Endothelial cell of umbilical vein (primary cell): Measurements from ENCODE around the gene CIITA. TPM values are rescaled to one million over a fixed set of nuclear protein-coding genes. Genes with fewer than 3 reads are reported as not detected.

Experiments used
- BruUV-seq: library from RNA; stranded (reverse); fragments of 400-500 nt; replicated peaks from 2 replicates; lab custom pipeline; 2021; lab: Mats Ljungman, UMichigan
- CTCF ChIA-PET: fragments of 300-600, 350-600 bp; sonication (Branson Sonifier 250); formaldehyde crosslinking; loops from one replicate; lab custom pipeline; 2021; ENCODE audit warnings: antibody characterized with exemption, inconsistent platforms; lab: Charles Lee
- POLR2A ChIA-PET: fragments of 300-600, 350-600 bp; sonication (Branson Sonifier 250); formaldehyde crosslinking; loops from one replicate; lab custom pipeline; 2021; ENCODE audit warnings: antibody characterized with exemption, inconsistent platforms; lab: Charles Lee
- DNase-seq: peaks from one replicate; pipeline ENCODE4 v3.0.0-alpha.2; 2011; ENCODE audit warnings: low read depth, low spot score
- FAIRE-seq: peaks from 2 replicates; lab custom pipeline; 2011; peaks lifted over from hg19 to GRCh38; lab: Jason Lieb, UNC
- H2AFZ ChIP-seq: 2 replicates; pipeline ENCODE4 v1.6.0; 2012; ENCODE audit warnings: low read depth, low read length, control low read depth, inconsistent platforms
- H3K27ac ChIP-seq: 2 replicates; pipeline ENCODE4 v1.5.1; 2011; ENCODE audit warnings: low read depth, mild to moderate bottlenecking, control low read depth, low read length, moderate library complexity; ENCODE audit not compliant: insufficient read depth
- H3K27me3 ChIP-seq, 2 experiments: 2 replicates each; pipeline versions ENCODE4 v1.6.0 to v1.6.1; 2011; ENCODE audit warnings: low read length in 2 of 2, mixed read lengths in 1 of 2; ENCODE audit not compliant: control insufficient read depth in 2 of 2, insufficient read depth in 2 of 2
- H3K36me3 ChIP-seq, 2 experiments: 2 replicates in 1 of 2; 3 replicates in 1 of 2; pipeline ENCODE4 v1.5.1; 2011; ENCODE audit warnings: low read length in 2 of 2, mild to moderate bottlenecking in 1 of 2, moderate library complexity in 1 of 2; ENCODE audit not compliant: control insufficient read depth in 2 of 2, insufficient read depth in 2 of 2; ENCODE audit errors: extremely low read depth in 1 of 2
- H3K4me1 ChIP-seq: 3 replicates; pipeline ENCODE4 v1.5.1; 2011; ENCODE audit warnings: mild to moderate bottlenecking, low read length; ENCODE audit not compliant: control insufficient read depth, insufficient read depth; ENCODE audit errors: extremely low read depth
- H3K4me2 ChIP-seq: 2 replicates; pipeline ENCODE4 v1.6.1; 2011; ENCODE audit warnings: low read length, control low read depth, mixed read lengths; ENCODE audit not compliant: insufficient read depth
- H3K4me3 ChIP-seq, 3 experiments: fragments of 200-600 bp in 1 of 3; sonication (generic), shearing (Covaris generic) in 1 of 3; replicated peaks in 1 of 3; 2 replicates each; pipeline ENCODE4 v1.5.1; 2011 to 2016; ENCODE audit warnings: control low read depth in 3 of 3, low read length in 3 of 3, mild to moderate bottlenecking in 2 of 3, inconsistent platforms in 1 of 3, low read depth in 1 of 3, moderate library complexity in 1 of 3; ENCODE audit not compliant: insufficient read depth in 1 of 3
- H3K79me2 ChIP-seq: 2 replicates; pipeline ENCODE4 v1.6.0; 2012; ENCODE audit warnings: low read length, inconsistent platforms; ENCODE audit not compliant: control insufficient read depth, insufficient read depth
- H3K9ac ChIP-seq: replicated peaks from 2 replicates; pipeline ENCODE3; 2011; ENCODE audit warnings: low read length, control low read depth; ENCODE audit not compliant: insufficient read depth; ENCODE audit errors: extremely low read depth
- H3K9me1 ChIP-seq: replicated peaks from 3 replicates; pipeline ENCODE4 v1.6.0; 2011; ENCODE audit warnings: mild to moderate bottlenecking, low read length; ENCODE audit not compliant: control insufficient read depth, insufficient read depth; ENCODE audit errors: extremely low read depth
- H3K9me3 ChIP-seq: replicated peaks from 2 replicates; pipeline ENCODE4 v1.5.1; 2012; ENCODE audit warnings: low read length, inconsistent platforms; ENCODE audit not compliant: control insufficient read depth, insufficient read depth
- H4K20me1 ChIP-seq: replicated peaks from 2 replicates; pipeline ENCODE3; 2011; ENCODE audit warnings: mild to moderate bottlenecking, low read length; ENCODE audit not compliant: control insufficient read depth, insufficient read depth; ENCODE audit errors: extremely low read depth
- EZH2 ChIP-seq: IDR thresholded peaks from 2 replicates; pipeline ENCODE4 v1.6.1; 2012; ENCODE audit warnings: borderline replicate concordance, low read depth, mild to moderate bottlenecking, moderate library complexity, low read length, inconsistent platforms; ENCODE audit not compliant: severe bottlenecking
- FOS ChIP-seq: IDR thresholded peaks from 2 replicates; pipeline ENCODE4 v1.6.1; 2011; ENCODE audit warnings: mild to moderate bottlenecking, low read length, moderate library complexity, borderline replicate concordance; ENCODE audit not compliant: insufficient read depth
- GATA2 ChIP-seq: IDR thresholded peaks from 2 replicates; pipeline ENCODE4 v1.7.0; 2011; ENCODE audit warnings: low read depth, mild to moderate bottlenecking, moderate library complexity, mixed read lengths, low read length; ENCODE audit not compliant: insufficient read length, insufficient read depth
- JUN ChIP-seq: IDR thresholded peaks from 2 replicates; pipeline ENCODE4 v1.6.1; 2011; ENCODE audit warnings: borderline replicate concordance, low read depth; ENCODE audit not compliant: insufficient read length, insufficient read depth
- MYC ChIP-seq: IDR thresholded peaks from one replicate; pipeline ENCODE4 v1.6.1; 2011; ENCODE audit warnings: mild to moderate bottlenecking, low read depth, low read length
- POLR2A ChIP-seq: IDR thresholded peaks from 2 replicates; pipeline ENCODE4 v1.6.1; 2012; ENCODE audit warnings: low read depth, mild to moderate bottlenecking, control low read depth, low read length
- POLR2AphosphoS5 ChIP-seq: IDR thresholded peaks from 2 replicates; pipeline ENCODE4 v1.6.1; 2012; ENCODE audit warnings: low read depth, mild to moderate bottlenecking, control low read depth, low read length, moderate library complexity; ENCODE audit not compliant: insufficient read depth
- dilution Hi-C: fragments of 300-500 bp; cut with MboI; formaldehyde crosslinking; loops from one replicate; pipeline ENCODE4 v1.15.0; 2019; ENCODE audit warnings: low sequenced_read_pairs; ENCODE audit not compliant: extremely low pct_ligation_motif_present
- intact Hi-C: fragments of 100-400 bp; cut with micrococcal nuclease; formaldehyde crosslinking; loops from one replicate; pipeline ENCODE4 v1.10.0; 2022
- polyA plus RNA-seq, 4 experiments: library from polyadenylated mRNA; depleted of rRNA in 3 of 4; stranded (reverse) in 3 of 4; unstranded in 1 of 4; fragments of >200 nt; gene quantifications; 2 replicates each; pipeline versions ENCODE4 v1.2.1 to v1.2.3, GENCODE V29; 2011 to 2012; ENCODE audit warnings: missing spikeins in 1 of 4
- total RNA-seq: library from RNA; stranded (reverse); gene quantifications from 2 replicates; pipeline ENCODE4 v1.2.3, GENCODE V29; 2021
- TF ChIP-seq, protein P1 (sequence below), 2 donors: IDR thresholded peaks; 1 replicate in 1 of 2; 2 replicates in 1 of 2; pipeline ENCODE4 v1.5.1; 2011; ENCODE audit warnings: low read length in 2 of 2, mild to moderate bottlenecking in 2 of 2, moderate library complexity in 2 of 2, control low read depth in 1 of 2, inconsistent platforms in 1 of 2, low read depth in 1 of 2; ENCODE audit not compliant: insufficient read depth in 1 of 2; ENCODE audit errors: extremely low read depth in 1 of 2
- TF ChIP-seq, protein P2 (sequence below): IDR thresholded peaks from 2 replicates; pipeline ENCODE4 v1.6.1; 2011; ENCODE audit not compliant: insufficient read depth, insufficient read length

The CIITA gene
- total and polyA plus RNA-seq, 2 donors (not counting 3 experiments of a cell fraction or from before 2014, with no cell fraction given), result not detected

DNA sequence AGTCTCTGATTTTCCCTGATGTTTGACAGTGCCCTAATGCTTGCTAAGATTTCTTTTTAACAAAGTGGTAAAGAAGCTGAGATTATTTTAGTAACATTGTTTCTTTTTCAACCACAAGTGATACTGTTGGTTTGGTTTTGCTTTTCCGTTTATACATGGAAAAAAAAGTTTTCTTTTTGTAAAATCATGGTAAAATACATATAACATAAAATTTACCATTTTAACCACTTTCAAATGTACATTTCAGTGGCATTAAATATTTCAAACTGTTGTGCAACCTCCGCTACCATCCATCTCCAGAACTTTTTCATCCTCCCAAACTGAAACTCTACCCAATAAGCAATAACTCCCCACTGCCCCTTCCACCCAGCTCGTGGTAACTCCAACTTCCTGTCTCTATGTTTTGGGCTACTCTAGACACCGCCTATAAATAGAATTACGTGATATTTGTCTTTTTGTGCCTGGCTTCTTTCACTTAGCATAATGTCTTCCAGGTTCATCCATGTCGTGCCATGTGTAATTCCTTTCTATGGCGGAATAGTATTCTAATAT lies 4.6 kb downstream of the CIITA start:
- ChIA-PET POLR2A (no interaction called here), CTCF (no interaction called here)
- H3K4me1 ChIP-seq, result no peaks in the 10 kb centered on the region
- no peaks in the 10 kb centered on the region for H3K9me1 ChIP-seq
- H3K9me3 ChIP-seq, result no peaks in the 10 kb centered on the region
- no peak overlapping the region for H3K4me3 ChIP-seq
- H3K27ac ChIP-seq, result no peak overlapping the region
- no peaks in the 10 kb centered on the region for H3K79me2 ChIP-seq
- H3K9ac ChIP-seq, result no peak overlapping the region
- TF ChIP-seq, protein P1, sequence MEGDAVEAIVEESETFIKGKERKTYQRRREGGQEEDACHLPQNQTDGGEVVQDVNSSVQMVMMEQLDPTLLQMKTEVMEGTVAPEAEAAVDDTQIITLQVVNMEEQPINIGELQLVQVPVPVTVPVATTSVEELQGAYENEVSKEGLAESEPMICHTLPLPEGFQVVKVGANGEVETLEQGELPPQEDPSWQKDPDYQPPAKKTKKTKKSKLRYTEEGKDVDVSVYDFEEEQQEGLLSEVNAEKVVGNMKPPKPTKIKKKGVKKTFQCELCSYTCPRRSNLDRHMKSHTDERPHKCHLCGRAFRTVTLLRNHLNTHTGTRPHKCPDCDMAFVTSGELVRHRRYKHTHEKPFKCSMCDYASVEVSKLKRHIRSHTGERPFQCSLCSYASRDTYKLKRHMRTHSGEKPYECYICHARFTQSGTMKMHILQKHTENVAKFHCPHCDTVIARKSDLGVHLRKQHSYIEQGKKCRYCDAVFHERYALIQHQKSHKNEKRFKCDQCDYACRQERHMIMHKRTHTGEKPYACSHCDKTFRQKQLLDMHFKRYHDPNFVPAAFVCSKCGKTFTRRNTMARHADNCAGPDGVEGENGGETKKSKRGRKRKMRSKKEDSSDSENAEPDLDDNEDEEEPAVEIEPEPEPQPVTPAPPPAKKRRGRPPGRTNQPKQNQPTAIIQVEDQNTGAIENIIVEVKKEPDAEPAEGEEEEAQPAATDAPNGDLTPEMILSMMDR (IDR thresholded peaks at IDR 0.05; ENCODE audit: extremely low read depth in 1 of 2, insufficient read depth in 1 of 2, low read depth in 1 of 2, low read length in 2 of 2), result no peak
- no peak for TF ChIP-seq FOS
- TF ChIP-seq GATA2, result no peak
- no peak for TF ChIP-seq MYC
- TF ChIP-seq POLR2A, result no peak
- TF ChIP-seq EZH2, result no peak
- TF ChIP-seq POLR2AphosphoS5, result no peak
- TF ChIP-seq, protein P2, sequence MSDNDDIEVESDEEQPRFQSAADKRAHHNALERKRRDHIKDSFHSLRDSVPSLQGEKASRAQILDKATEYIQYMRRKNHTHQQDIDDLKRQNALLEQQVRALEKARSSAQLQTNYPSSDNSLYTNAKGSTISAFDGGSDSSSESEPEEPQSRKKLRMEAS, result no peak
- no peak for TF ChIP-seq JUN
- H4K20me1 ChIP-seq, result no peaks in the 10 kb centered on the region
- FAIRE-seq (no peak), DNase-seq (no peak)
- intact Hi-C loops (no loop called here), dilution Hi-C loops (no loop called here)
- no peak overlapping the region for H2AFZ ChIP-seq
- BruUV-seq, result no TSS peak
- H3K27me3 ChIP-seq, result peaks cover 7% of the 10 kb centered on the region in 2 experiments
- no peaks in the 10 kb centered on the region for H3K36me3 ChIP-seq
- H3K4me2 ChIP-seq, result no peak overlapping the region
